BJ (cell line): ENCODE data around the gene KANK2. TPM values are rescaled to one million over a fixed set of nuclear protein-coding genes. Genes with fewer than 3 reads are reported as not detected.

ENCODE experiments used
- CTCF ChIA-PET: fragments of 350-600 bp; formaldehyde crosslinking; extraction: SDS; loops from one replicate; lab custom pipeline; 2021; ENCODE audit warnings: antibody characterized with exemption, inconsistent platforms; lab: Yijun Ruan, JAX
- POLR2A ChIA-PET: fragments of 300-600 bp; sonication (Branson Sonifier 250); formaldehyde crosslinking; extraction: SDS; loops from one replicate; lab custom pipeline; 2021; ENCODE audit warnings: antibody characterized with exemption; lab: Charles Lee
- DNase-seq: peaks from one replicate; pipeline ENCODE4 v3.0.0-alpha.2; 2011; ENCODE audit warnings: low read depth
- H3K27me3 ChIP-seq: 2 replicates; pipeline ENCODE4 v1.6.0; 2011; ENCODE audit warnings: low read length; ENCODE audit not compliant: control insufficient read depth, insufficient read depth
- H3K36me3 ChIP-seq: 2 replicates; pipeline ENCODE4 v1.5.1; 2011; ENCODE audit warnings: low read length; ENCODE audit not compliant: control insufficient read depth, insufficient read depth
- H3K4me3 ChIP-seq: 2 replicates; pipeline ENCODE4 v1.5.1; 2011; ENCODE audit warnings: low read depth, mild to moderate bottlenecking, control low read depth, low read length
- CTCF ChIP-seq: IDR thresholded peaks from 2 replicates; pipeline ENCODE4 v1.5.1; 2011; ENCODE audit warnings: low read depth, mild to moderate bottlenecking, control low read depth, inconsistent platforms, low read length, moderate library complexity; ENCODE audit not compliant: insufficient read depth
- polyA plus RNA-seq: library from polyadenylated mRNA; depleted of rRNA; stranded (reverse); fragments of >200 nt; gene quantifications from 2 replicates; pipeline ENCODE4 v1.2.3, GENCODE V29; 2011

KANK2 gene
- polyA plus RNA-seq, 1 experiment, result 176 TPM

- TF ChIP-seq CTCF, result no peak
- no peak for DNase-seq
- Histone ChIP-seq H3K4me3 (no peak overlapping the region), H3K27me3 (no peaks in the 10 kb centered on the region), H3K36me3 (peaks cover 51% of the 10 kb centered on the region)
- POLR2A ChIA-PET, result no interaction called here
- CTCF ChIA-PET, result no interaction called here
Observed at GRCh38 chr19:11172576-11172975, 24.8 kb downstream of the KANK2 start.

DNA sequence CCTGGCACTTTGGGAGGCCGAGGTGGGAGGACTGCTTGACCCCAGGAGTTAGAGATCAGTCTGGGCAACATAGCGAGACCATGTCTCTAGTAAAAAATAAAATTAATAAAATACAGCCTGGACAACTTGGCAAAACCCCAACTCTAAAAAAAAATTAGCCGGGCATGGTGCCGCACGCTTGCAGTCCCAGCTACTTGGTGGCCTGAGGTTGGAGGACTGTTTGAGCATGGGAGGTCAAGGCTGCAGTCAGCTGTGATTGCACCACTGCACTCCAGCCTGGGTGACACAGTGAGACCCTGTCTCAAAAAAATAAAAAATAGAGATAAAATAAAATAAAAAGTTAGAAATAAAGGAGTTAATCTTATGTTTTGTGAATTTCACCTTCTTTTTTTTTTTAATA is 26.2 kb downstream of the KANK2 start:
- DNase-seq, result no peak
- peaks cover 44% of the 10 kb centered on the region for H3K36me3 ChIP-seq
- POLR2A ChIA-PET, result interaction anchor here (0.7 kb wide), 1 partner anchor 358 kb away, joined by 4 read pairs; the partner anchor contains the start of gene ECSIT
- H3K27me3 ChIP-seq, result no peaks in the 10 kb centered on the region
- TF ChIP-seq CTCF, result no peak
- no peak overlapping the region for H3K4me3 ChIP-seq
- CTCF ChIA-PET, result no interaction called here

DNA sequence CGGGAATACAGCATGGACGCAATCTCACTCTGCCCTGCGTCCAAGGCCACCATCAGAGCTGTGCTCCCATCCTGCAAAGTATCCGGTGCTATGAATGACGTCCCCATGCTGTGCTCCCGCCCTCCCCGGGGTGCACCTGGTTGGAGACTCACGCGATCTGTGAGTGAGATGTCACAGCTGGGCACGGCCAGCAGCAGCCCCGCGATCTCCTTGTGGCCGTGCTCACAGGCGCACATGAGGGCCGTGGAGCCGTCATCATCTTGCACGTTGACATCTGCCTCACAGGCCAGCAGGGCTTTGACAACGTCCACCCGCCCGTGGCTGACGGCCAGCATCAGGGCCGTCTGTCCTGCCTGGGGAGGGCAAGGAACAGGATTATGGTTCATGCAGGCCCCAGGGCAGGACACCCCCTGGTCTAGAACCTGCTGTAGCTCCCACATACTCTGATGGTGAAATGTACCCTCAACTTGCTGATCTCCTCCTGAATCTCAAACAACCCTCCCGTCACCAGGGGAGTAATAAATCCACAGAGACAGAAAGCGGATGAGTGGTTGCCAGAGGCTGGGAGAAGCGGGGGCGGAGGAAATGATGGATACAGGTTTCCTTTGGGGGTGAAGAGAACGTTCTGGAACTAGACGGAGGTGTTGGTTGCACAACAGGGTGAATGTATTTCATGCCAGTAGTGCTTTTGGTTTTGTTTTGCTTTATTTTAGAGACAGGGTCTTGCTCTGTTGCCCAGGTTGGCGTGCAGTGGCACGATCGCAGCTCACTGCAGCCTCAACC is 27.3 kb downstream of the KANK2 start:
- H3K36me3 ChIP-seq, result peaks cover 39% of the 10 kb centered on the region

DNA sequence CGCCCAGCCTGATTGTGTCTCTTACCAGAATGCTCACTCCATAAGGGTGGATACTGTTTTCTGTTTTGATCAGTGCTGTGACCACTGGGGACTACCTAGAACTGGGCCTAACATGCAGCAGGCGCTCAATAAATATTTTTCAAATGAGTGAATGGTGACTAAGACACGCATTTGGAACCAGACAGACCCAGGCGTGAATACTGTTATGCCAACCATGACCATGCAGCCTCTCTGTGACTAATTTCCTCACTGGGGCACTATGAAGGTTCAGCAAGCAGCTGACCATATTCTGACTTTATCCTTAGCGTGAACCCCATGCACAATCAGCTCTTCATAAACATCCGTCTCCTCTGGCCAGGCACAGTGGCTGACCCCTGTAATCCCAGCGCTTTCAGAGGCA is 28.8 kb downstream of the KANK2 start:
- peak; percentile 95 for DNase-seq
- no peak for TF ChIP-seq CTCF
- H3K4me3 ChIP-seq, result no peak overlapping the region
- ChIA-PET CTCF (interaction anchor here (0.7 to 1.9 kb wide), 8 partner anchors 14 to 42 kb away, joined by 3 to 6 read pairs (median 5); no protein-coding TSS in a partner anchor), POLR2A (interaction anchor here (0.5 to 1.0 kb wide), 4 partner anchors 9 to 110 kb away, joined by 4 to 12 read pairs (median 8); no protein-coding TSS in a partner anchor)
- no peaks in the 10 kb centered on the region for H3K27me3 ChIP-seq
- H3K36me3 ChIP-seq, result peaks cover 32% of the 10 kb centered on the region

More for the DNA sequence above, 27.3 kb downstream of the KANK2 start:
- TF ChIP-seq CTCF, result no peak
- CTCF ChIA-PET, result interaction anchor here (0.7 to 1.7 kb wide), 5 partner anchors 24 to 40 kb away, joined by 4 to 6 read pairs (median 5); no protein-coding TSS in a partner anchor
- DNase-seq, result no peak
- Histone ChIP-seq H3K27me3 (no peaks in the 10 kb centered on the region), H3K4me3 (no peak overlapping the region)
- POLR2A ChIA-PET, result no interaction called here

DNA sequence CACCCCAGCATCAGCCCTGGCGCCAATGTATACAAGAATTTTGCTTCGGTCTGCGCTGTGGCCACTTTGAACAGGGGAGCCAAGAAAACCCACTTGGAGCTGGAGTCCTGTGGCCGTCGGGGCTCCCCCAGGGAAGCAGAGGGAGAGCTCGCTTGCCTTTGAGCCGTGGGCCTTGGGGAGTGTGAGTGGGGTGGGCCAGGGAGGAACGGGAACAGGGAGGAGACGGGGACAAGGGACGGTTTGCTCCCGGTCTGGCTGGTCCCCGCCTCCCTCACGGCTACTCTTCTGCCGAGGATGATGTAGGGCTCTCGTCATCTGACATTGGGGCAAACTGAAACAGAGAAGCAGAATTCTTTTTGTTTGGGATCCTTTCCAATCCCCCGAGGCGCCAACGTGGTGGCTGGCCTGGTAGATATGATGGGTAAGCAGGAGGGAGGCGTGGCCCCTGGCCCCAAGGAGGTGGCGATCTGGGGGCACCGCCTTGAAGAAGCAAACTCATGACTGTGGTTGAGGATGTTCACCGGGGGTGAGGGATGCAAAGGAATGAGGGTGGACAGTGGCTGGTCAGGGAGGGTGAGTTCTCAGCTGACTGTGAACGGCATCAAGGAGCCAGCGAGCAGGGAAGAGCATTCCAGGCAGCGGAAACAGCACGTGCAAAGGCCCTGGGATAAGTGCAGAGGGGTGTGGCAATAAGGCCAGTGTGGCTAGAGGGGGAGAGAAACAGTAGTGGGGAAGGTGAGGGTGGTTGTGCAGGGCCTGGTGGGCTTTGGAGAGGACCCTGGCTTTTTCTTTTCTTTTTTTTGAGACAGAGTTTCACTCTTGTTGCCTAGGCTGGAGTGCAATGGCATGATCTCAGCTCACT is 30.8 kb downstream of the KANK2 start:
- TF ChIP-seq CTCF, result no peak
- no peaks in the 10 kb centered on the region for H3K27me3 ChIP-seq
- ChIA-PET CTCF (interaction anchor here (0.6 kb wide), 1 partner anchor 18 kb away, joined by 3 read pairs; no protein-coding TSS in a partner anchor), POLR2A (no interaction called here)
- H3K36me3 ChIP-seq, result peaks cover 20% of the 10 kb centered on the region
- no peak overlapping the region for H3K4me3 ChIP-seq
- DNase-seq, result peak; percentile 86
